SK-N-SH (cell line): ENCODE data around the gene EBNA1BP2. TPM values are rescaled to one million over a fixed set of nuclear protein-coding genes. Genes with fewer than 3 reads are reported as not detected.
"Not testable (repeated sequence)": the region's sequence is repeated elsewhere in the genome, so short reads cannot be mapped to it uniquely, and the experiment has no call there.

Experiments
- CTCF ChIA-PET: fragments of 300-600, 350-600 bp; formaldehyde crosslinking; extraction: SDS; loops from one replicate; lab custom pipeline; 2021; lab: Yijun Ruan, JAX
- POLR2A ChIA-PET: fragments of 350-600 bp; sonication (Branson Sonifier 250); formaldehyde crosslinking; extraction: SDS; loops from one replicate; lab custom pipeline; 2020; ENCODE audit warnings: antibody characterized with exemption, inconsistent platforms; lab: Yijun Ruan, JAX
- DNase-seq: peaks from one replicate; pipeline ENCODE4 v3.0.0; 2012
- H2AFZ ChIP-seq: fragments of 200-600 bp; sonication (generic); 2 replicates; pipeline ENCODE4 v1.8.1; 2016; ENCODE audit warnings: antibody characterized with exemption, mild to moderate bottlenecking, low read depth
- H3F3A ChIP-seq: fragments of 200-600 bp; sonication (generic); replicated peaks from 2 replicates; pipeline ENCODE3; 2016; ENCODE audit warnings: antibody characterized with exemption, mild to moderate bottlenecking; ENCODE audit not compliant: insufficient read depth
- H3K27ac ChIP-seq, 2 experiments: fragments of 200-500 bp in 1 of 2; fragments of 200-600 bp in 1 of 2; sonication (Bioruptor generic) in 1 of 2; sonication (generic), shearing (Covaris generic) in 1 of 2; 2 replicates each; pipeline versions ENCODE4 v1.5.1 to v1.6.1; 2014 to 2016; ENCODE audit warnings: low read depth in 2 of 2, inconsistent platforms in 1 of 2, low read length in 1 of 2, mild to moderate bottlenecking in 1 of 2, mixed read lengths in 1 of 2
- H3K27me3 ChIP-seq: fragments of 200-600 bp; sonication (generic), shearing (Covaris generic); 2 replicates; pipeline ENCODE4 v1.6.1; 2016; ENCODE audit warnings: mixed run types; ENCODE audit not compliant: insufficient read depth
- H3K36me3 ChIP-seq, 2 experiments: fragments of 200-500 bp in 1 of 2; fragments of 200-600 bp in 1 of 2; sonication (Bioruptor generic) in 1 of 2; sonication (generic) in 1 of 2; replicated peaks in 1 of 2; 2 replicates each; pipeline versions ENCODE3 to v1.5.1; 2014 to 2016; ENCODE audit warnings: low read length in 1 of 2, mild to moderate bottlenecking in 1 of 2; ENCODE audit not compliant: insufficient read depth in 2 of 2, control insufficient read depth in 1 of 2
- H3K4me1 ChIP-seq, 2 experiments: fragments of 200-500 bp in 1 of 2; fragments of 200-600 bp in 1 of 2; sonication (Bioruptor generic) in 1 of 2; sonication (generic), shearing (Covaris generic) in 1 of 2; 2 replicates each; pipeline versions ENCODE4 v1.5.1 to v1.6.1; 2014 to 2016; ENCODE audit warnings: low read depth in 1 of 2, low read length in 1 of 2, mixed run types in 1 of 2; ENCODE audit not compliant: insufficient read depth in 2 of 2, control insufficient read depth in 1 of 2
- H3K4me2 ChIP-seq: fragments of 200-600 bp; sonication (generic), shearing (Covaris generic); 2 replicates; pipeline ENCODE4 v1.6.1; 2017; ENCODE audit warnings: mixed run types
- H3K4me3 ChIP-seq, 2 experiments: fragments of 200-500 bp in 1 of 2; fragments of 200-600 bp in 1 of 2; sonication (Bioruptor generic) in 1 of 2; sonication (generic), shearing (Covaris generic) in 1 of 2; 2 replicates each; pipeline versions ENCODE4 v1.5.1 to v1.8.1; 2014 to 2016; ENCODE audit warnings: low read depth in 2 of 2, inconsistent platforms in 1 of 2, low read length in 1 of 2, mild to moderate bottlenecking in 1 of 2, mixed read lengths in 1 of 2, moderate library complexity in 1 of 2
- H3K79me2 ChIP-seq: fragments of 200-600 bp; sonication (generic); 2 replicates; pipeline ENCODE4 v1.8.1; 2017; ENCODE audit warnings: mild to moderate bottlenecking; ENCODE audit not compliant: insufficient read depth
- H3K9ac ChIP-seq: fragments of 200-600 bp; sonication (generic); 2 replicates; pipeline ENCODE4 v1.6.1; 2017; ENCODE audit warnings: mixed run types
- H3K9me2 ChIP-seq: fragments of 200-600 bp; sonication (generic); 2 replicates; pipeline ENCODE4 v1.6.1; 2017; ENCODE audit warnings: mixed run types
- H3K9me3 ChIP-seq: fragments of 200-600 bp; sonication (generic); 2 replicates; pipeline ENCODE4 v1.6.1; 2017; ENCODE audit warnings: mixed run types, mild to moderate bottlenecking, moderate library complexity
- H4K20me1 ChIP-seq: fragments of 200-600 bp; sonication (generic); 2 replicates; pipeline ENCODE4 v1.6.1; 2017; ENCODE audit warnings: mild to moderate bottlenecking, mixed run types; ENCODE audit not compliant: insufficient read depth
- ELF1 ChIP-seq: IDR thresholded peaks from 2 replicates; pipeline ENCODE4 v1.4.0; 2012
- EP300 ChIP-seq, 2 experiments: IDR thresholded peaks; 2 replicates each; pipeline versions ENCODE4 v1.4.0 to v1.6.1; 2012; ENCODE audit warnings: borderline replicate concordance in 1 of 2, low read depth in 1 of 2, low read length in 1 of 2
- EZH2phosphoT487 ChIP-seq: fragments of 200-600 bp; sonication (generic); IDR thresholded peaks from 2 replicates; pipeline ENCODE4 v1.6.1; 2017; ENCODE audit warnings: low read depth, mixed run types, mild to moderate bottlenecking, antibody characterized with exemption, moderate library complexity, borderline replicate concordance
- FOXJ3 ChIP-seq: sonication (generic); formaldehyde crosslinking; IDR thresholded peaks from 2 replicates; pipeline ENCODE4 v1.5.1; 2020; ENCODE audit warnings: mild to moderate bottlenecking, missing genetic modification reagents
- GABPA ChIP-seq: IDR thresholded peaks from 2 replicates; pipeline ENCODE4 v1.4.0; 2012; ENCODE audit warnings: low read depth, mild to moderate bottlenecking
- JUND ChIP-seq: IDR thresholded peaks from 2 replicates; pipeline ENCODE4 v1.4.0; 2012
- MEF2A ChIP-seq: IDR thresholded peaks from 2 replicates; pipeline ENCODE4 v1.4.0; 2012; ENCODE audit warnings: low read depth, borderline replicate concordance
- MXI1 ChIP-seq: IDR thresholded peaks from 2 replicates; pipeline ENCODE4 v1.6.1; 2012; ENCODE audit warnings: mild to moderate bottlenecking, low read depth, low read length, improper control_type of control experiment
- NRF1 ChIP-seq: IDR thresholded peaks from 2 replicates; pipeline ENCODE4 v1.6.1; 2012; ENCODE audit warnings: low read depth, mild to moderate bottlenecking, low read length
- POLR2AphosphoS5 ChIP-seq: IDR thresholded peaks from 2 replicates; pipeline ENCODE4 v1.6.1; 2012; ENCODE audit warnings: low read depth, low read length
- RAD21 ChIP-seq: IDR thresholded peaks from 2 replicates; pipeline ENCODE4 v1.6.1; 2012; ENCODE audit warnings: mild to moderate bottlenecking, low read length
- RCOR1 ChIP-seq: fragments of 150-350 bp; IDR thresholded peaks from 2 replicates; pipeline ENCODE4 v1.6.1; 2017; ENCODE audit warnings: antibody characterized with exemption, low read length
- WGBS: methylation state at CpG from one replicate; pipeline ENCODE4 v1.1.6; 2017; ENCODE audit warnings: low lambda C conversion rate; 5-methylcytosine and 5-hydroxymethylcytosine counted together
- polyA plus RNA-seq, 3 experiments: library from polyadenylated mRNA; depleted of rRNA; stranded (reverse); fragments of >200 nt; gene quantifications; 2 replicates each; pipeline ENCODE4 v1.2.3, GENCODE V29; 2012
- TF ChIP-seq, protein P1 (sequence below): fragments of 200-600 bp; sonication (generic); IDR thresholded peaks from 2 replicates; pipeline ENCODE4 v1.6.1; 2017; ENCODE audit warnings: antibody characterized with exemption, mild to moderate bottlenecking, moderate library complexity
- TF ChIP-seq, protein P2 (sequence below): fragments of 150-350 bp; IDR thresholded peaks from 2 replicates; pipeline ENCODE4 v1.6.1; 2016; ENCODE audit warnings: mild to moderate bottlenecking, low read depth, low read length
- TF ChIP-seq, protein P3 (sequence below): IDR thresholded peaks from 2 replicates; pipeline ENCODE4 v1.4.0; 2012; ENCODE audit warnings: low read depth, borderline replicate concordance

EBNA1BP2 gene
- polyA plus RNA-seq, 1 of the 3 experiments (the other 2 are of a cell fraction): 146 TPM

DNA sequence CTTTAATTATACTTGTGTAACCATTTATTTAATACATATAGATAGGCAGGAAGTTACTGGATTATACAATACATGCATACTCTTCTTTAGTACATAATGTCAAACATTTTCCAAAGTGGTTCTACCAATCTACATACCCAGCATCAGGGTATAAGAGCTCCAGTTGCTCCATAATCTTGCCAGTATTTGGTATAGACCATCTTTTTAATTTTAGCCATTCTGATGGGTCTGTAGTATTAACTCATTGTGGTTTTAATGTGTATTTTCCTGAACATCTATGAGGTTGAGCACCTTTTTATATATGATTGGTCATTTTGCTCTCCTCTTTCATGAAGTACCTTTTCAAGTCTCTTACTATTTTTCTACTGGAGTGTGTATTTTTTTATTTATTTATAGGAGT lies 32.1 kb downstream of the EBNA1BP2 start (continued):
- TF ChIP-seq MXI1 (no peak), EZH2phosphoT487 (no peak), GABPA (no peak), RCOR1 (no peak), NRF1 (no peak)
- TF ChIP-seq, protein P1, sequence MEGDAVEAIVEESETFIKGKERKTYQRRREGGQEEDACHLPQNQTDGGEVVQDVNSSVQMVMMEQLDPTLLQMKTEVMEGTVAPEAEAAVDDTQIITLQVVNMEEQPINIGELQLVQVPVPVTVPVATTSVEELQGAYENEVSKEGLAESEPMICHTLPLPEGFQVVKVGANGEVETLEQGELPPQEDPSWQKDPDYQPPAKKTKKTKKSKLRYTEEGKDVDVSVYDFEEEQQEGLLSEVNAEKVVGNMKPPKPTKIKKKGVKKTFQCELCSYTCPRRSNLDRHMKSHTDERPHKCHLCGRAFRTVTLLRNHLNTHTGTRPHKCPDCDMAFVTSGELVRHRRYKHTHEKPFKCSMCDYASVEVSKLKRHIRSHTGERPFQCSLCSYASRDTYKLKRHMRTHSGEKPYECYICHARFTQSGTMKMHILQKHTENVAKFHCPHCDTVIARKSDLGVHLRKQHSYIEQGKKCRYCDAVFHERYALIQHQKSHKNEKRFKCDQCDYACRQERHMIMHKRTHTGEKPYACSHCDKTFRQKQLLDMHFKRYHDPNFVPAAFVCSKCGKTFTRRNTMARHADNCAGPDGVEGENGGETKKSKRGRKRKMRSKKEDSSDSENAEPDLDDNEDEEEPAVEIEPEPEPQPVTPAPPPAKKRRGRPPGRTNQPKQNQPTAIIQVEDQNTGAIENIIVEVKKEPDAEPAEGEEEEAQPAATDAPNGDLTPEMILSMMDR: no peak

DNA sequence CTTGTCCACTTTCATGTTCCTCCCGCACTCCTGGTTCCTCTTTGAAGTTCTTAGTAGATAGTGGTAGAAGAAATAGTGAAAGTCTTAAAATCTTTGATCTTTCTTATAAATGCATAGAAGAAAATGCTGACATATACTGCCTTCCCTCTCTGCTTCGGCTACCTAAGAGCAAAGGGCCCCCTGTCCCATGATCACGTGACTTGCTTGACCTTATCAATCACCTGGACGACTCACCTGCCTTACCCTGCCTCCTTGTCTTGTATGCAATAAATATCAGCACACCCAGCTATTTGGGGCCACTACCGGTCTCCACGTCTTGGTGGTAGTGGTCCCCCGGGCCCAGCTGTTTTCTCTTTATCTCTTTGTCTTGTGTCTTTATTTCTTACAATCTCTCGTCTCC lies 32.8 kb downstream of the EBNA1BP2 start:
- CTCF ChIA-PET, H3K27me3 ChIP-seq, H3K9ac ChIP-seq, H3F3A ChIP-seq, H3K27ac ChIP-seq, H3K9me3 ChIP-seq, H3K4me3 ChIP-seq, H3K9me2 ChIP-seq, DNase-seq, POLR2A ChIA-PET, H3K4me2 ChIP-seq, H3K4me1 ChIP-seq, H2AFZ ChIP-seq, H4K20me1 ChIP-seq, H3K79me2 ChIP-seq, H3K36me3 ChIP-seq: not testable (repeated sequence)
- WGBS: 33% methylated on average over 8 of the region's 8 CpGs

DNA sequence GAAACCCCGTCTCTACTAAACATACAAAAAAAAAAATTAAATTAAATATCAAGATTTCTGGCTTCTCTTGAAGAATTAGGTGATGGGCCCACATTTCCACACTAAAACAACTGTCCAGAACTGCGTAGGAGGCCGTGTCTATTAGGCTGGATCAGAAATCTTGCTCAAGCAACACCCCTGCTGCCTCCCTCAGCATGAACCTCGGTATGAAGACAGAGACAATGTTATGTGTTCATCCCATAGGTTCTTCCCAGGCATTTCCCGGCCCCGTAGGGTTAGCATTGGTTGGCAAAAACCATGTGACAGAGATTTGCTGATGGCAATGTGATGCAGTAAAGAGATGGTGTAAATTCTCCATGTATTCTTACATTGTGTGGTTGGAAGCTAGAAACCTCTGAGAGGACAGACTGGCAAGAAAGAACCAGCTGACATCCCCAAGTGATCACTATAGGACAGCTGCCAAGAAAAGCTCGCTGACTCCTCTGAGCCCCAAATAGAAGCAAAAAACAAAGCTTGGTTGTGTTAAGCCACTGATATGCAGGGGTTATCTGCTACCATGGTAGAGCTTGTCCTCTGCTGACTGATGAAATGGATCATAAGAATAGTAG lies 34.5 kb downstream of the EBNA1BP2 start:
- Histone ChIP-seq H3K4me3 (no peak overlapping the region), H3K4me1 (no peaks in the 10 kb centered on the region; a peak in 1 of 4 replicates), H3K79me2 (no peaks in the 10 kb centered on the region), H3K27me3 (no peaks in the 10 kb centered on the region; the same call in 1 of the 2 replicates), H3K9me2 (no peaks in the 10 kb centered on the region), H3K27ac (no peak overlapping the region), H2AFZ (no peak overlapping the region), H4K20me1 (no peaks in the 10 kb centered on the region), H3K4me2 (no peak overlapping the region), H3K9ac (no peak overlapping the region), H3K9me3 (peaks cover 6% of the 10 kb centered on the region; the same call in 1 of the 2 replicates), H3F3A (no peaks in the 10 kb centered on the region), H3K36me3 (no peaks in the 10 kb centered on the region)
- CTCF ChIA-PET: interaction anchor here (1.0 kb wide), 1 partner anchor 90 kb away, joined by 3 read pairs; no protein-coding TSS in a partner anchor
- 44% methylated on average over 7 of the region's 7 CpGs for WGBS
- no peak for DNase-seq
- POLR2A ChIA-PET: no interaction called here
- TF ChIP-seq NRF1: no peak
- TF ChIP-seq, protein P2, sequence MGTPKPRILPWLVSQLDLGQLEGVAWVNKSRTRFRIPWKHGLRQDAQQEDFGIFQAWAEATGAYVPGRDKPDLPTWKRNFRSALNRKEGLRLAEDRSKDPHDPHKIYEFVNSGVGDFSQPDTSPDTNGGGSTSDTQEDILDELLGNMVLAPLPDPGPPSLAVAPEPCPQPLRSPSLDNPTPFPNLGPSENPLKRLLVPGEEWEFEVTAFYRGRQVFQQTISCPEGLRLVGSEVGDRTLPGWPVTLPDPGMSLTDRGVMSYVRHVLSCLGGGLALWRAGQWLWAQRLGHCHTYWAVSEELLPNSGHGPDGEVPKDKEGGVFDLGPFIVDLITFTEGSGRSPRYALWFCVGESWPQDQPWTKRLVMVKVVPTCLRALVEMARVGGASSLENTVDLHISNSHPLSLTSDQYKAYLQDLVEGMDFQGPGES: no peak
- TF ChIP-seq GABPA: no peak
- no peak for TF ChIP-seq ELF1
- TF ChIP-seq JUND: no peak
- TF ChIP-seq, protein P3, sequence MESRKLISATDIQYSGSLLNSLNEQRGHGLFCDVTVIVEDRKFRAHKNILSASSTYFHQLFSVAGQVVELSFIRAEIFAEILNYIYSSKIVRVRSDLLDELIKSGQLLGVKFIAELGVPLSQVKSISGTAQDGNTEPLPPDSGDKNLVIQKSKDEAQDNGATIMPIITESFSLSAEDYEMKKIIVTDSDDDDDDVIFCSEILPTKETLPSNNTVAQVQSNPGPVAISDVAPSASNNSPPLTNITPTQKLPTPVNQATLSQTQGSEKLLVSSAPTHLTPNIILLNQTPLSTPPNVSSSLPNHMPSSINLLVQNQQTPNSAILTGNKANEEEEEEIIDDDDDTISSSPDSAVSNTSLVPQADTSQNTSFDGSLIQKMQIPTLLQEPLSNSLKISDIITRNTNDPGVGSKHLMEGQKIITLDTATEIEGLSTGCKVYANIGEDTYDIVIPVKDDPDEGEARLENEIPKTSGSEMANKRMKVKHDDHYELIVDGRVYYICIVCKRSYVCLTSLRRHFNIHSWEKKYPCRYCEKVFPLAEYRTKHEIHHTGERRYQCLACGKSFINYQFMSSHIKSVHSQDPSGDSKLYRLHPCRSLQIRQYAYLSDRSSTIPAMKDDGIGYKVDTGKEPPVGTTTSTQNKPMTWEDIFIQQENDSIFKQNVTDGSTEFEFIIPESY: no peak
- no peak for TF ChIP-seq MEF2A
- TF ChIP-seq EP300 (IDR thresholded peaks at IDR 0.05; ENCODE audit: borderline replicate concordance in 1 of 2, low read depth in 1 of 2, low read length in 1 of 2): no peak
- no peak for TF ChIP-seq POLR2AphosphoS5
- no peak for TF ChIP-seq FOXJ3 (CRISPR knock-in tag)
- TF ChIP-seq, protein P1: no peak
- TF ChIP-seq EZH2phosphoT487: no peak
- no peak for TF ChIP-seq RAD21
